ENCODE results near the gene PLSCR1. TPM values are rescaled to one million over a fixed set of nuclear protein-coding genes. Genes with fewer than 3 reads are reported as not detected.
A peak's percentile ranks its signal among the peaks of the same experiment; 100 is the strongest.

Gene PLSCR1
- total and polyA plus RNA-seq, 9 of the 15 experiments (the other 6 are each of a cell fraction or from before 2014, with no cell fraction given), result 40.6 to 122 (median 69.1) TPM

- TF ChIP-seq ARID2 (IDR thresholded peaks at IDR 0.05), result no peak
- TF ChIP-seq CBX5 (IDR thresholded peaks at IDR 0.05; ENCODE audit: borderline replicate concordance, low read depth), result no peak
- peak; percentile 68 for TF ChIP-seq TAF1 (IDR thresholded peaks at IDR 0.05; ENCODE audit: control insufficient read depth, extremely low read depth, insufficient read depth, low read length, severe bottlenecking)
- TF ChIP-seq SNRNP70 (optimal IDR thresholded peaks at IDR 0.05; ENCODE audit: low read depth, low read length), result no peak
- 0 out of 2 replicates have a peak, but pooled peaks have one; percentile 41 for TF ChIP-seq ZNF395 (CRISPR knock-in tag; IDR thresholded peaks at IDR 0.05)
- TF ChIP-seq BHLHE40 (IDR thresholded peaks at IDR 0.05; ENCODE audit: low read length), result 0 out of 2 replicates have a peak, but pooled peaks have one; percentile 19
- no peak for TF ChIP-seq RNF2 (IDR thresholded peaks at IDR 0.05)
- TF ChIP-seq ZNF175 (CRISPR knock-in tag; IDR thresholded peaks at IDR 0.05; ENCODE audit: low read depth), result no peak
- no peak for TF ChIP-seq HSF4 (CRISPR knock-in tag; IDR thresholded peaks at IDR 0.05; ENCODE audit: borderline replicate concordance)
- no peak for TF ChIP-seq SMC3 (conservative IDR thresholded peaks at IDR 0.05; ENCODE audit: insufficient read depth, low read depth, low read length)
- TF ChIP-seq PHF8 (IDR thresholded peaks at IDR 0.05; ENCODE audit: borderline replicate concordance, low read length), result peak; percentile 68
- peak; percentile 74 for TF ChIP-seq L3MBTL2 (IDR thresholded peaks at IDR 0.05)
- TF ChIP-seq ZNF518B (CRISPR knock-in tag; IDR thresholded peaks at IDR 0.05), result no peak
- TF ChIP-seq NFIX (CRISPR knock-in tag; IDR thresholded peaks at IDR 0.05; ENCODE audit: low read depth), result no peak
- no peak for TF ChIP-seq MCM2 (IDR thresholded peaks at IDR 0.05; ENCODE audit: low read depth)
- no peak for TF ChIP-seq PHF21A (IDR thresholded peaks at IDR 0.05; ENCODE audit: borderline replicate concordance, low read depth)
- TF ChIP-seq HDAC2 (IDR thresholded peaks at IDR 0.05), result peak; percentile 11; the same call in 1 of the 2 replicates
- peak; percentile 59; the same call in 1 of the 2 replicates for TF ChIP-seq MBD2 (IDR thresholded peaks at IDR 0.05; ENCODE audit: borderline replicate concordance, low read depth)
- TF ChIP-seq BCOR (IDR thresholded peaks at IDR 0.05), result no peak
- no peak for TF ChIP-seq ZNF121 (CRISPR knock-in tag; conservative IDR thresholded peaks at IDR 0.05)
- TF ChIP-seq SMARCC2 (IDR thresholded peaks at IDR 0.05; ENCODE audit: low read depth), result no peak
- no peak for TF ChIP-seq PHB2 (IDR thresholded peaks at IDR 0.05; ENCODE audit: low read depth)
- 0 out of 2 replicates have a peak, but pooled peaks have one; percentile 22 for TF ChIP-seq RB1 (IDR thresholded peaks at IDR 0.05; ENCODE audit: low read depth)
- TF ChIP-seq POLR2B (IDR thresholded peaks at IDR 0.05; ENCODE audit: low read depth, partially characterized antibody), result peak; percentile 73
- no peak for TF ChIP-seq RBM25 (IDR thresholded peaks at IDR 0.05; ENCODE audit: low read depth, low read length, severe bottlenecking)
Observed at GRCh38 chr3:146469150-146470017, 75.0 kb downstream of the PLSCR1 start, which contains the start of gene PLSCR2 (continued).

Data from K562 (cell line).